HepG2 (cell line): ENCODE results near the gene RSBN1. TPM values are rescaled to one million over a fixed set of nuclear protein-coding genes. Genes with fewer than 3 reads are reported as not detected.

Experiments used
- ATAC-seq: fragments of 200-7000 bp; cut with Tn5 transposase; 3 replicates; pipeline ENCODE4 v1.9.1; 2020; ENCODE audit warnings: mild to moderate bottlenecking, moderate library complexity
- BruUV-seq: library from RNA; stranded (reverse); fragments of 400-500 nt; replicated peaks from 2 replicates; lab custom pipeline; 2021; lab: Mats Ljungman, UMichigan
- CTCF ChIA-PET: fragments of 300-600 bp; formaldehyde crosslinking; extraction: SDS; loops from one replicate; lab custom pipeline; 2021; ENCODE audit warnings: low total read pairs, inconsistent platforms, low intra/inter-chr PET ratio; lab: Yijun Ruan, JAX
- POLR2A ChIA-PET: fragments of 350-600 bp; sonication (Branson Sonifier 250); formaldehyde crosslinking; loops from one replicate; lab custom pipeline; 2020; ENCODE audit warnings: antibody characterized with exemption, inconsistent platforms; lab: Yijun Ruan, JAX
- DNase-seq: peaks from one replicate; pipeline ENCODE4 v3.0.0-alpha.2; 2015; ENCODE audit warnings: low spot score
- FAIRE-seq: peaks from 3 replicates; lab custom pipeline; 2011; peaks lifted over from hg19 to GRCh38; lab: Jason Lieb, UNC
- H2AFZ ChIP-seq: one replicate; pipeline ENCODE4 v1.6.1; 2011; ENCODE audit warnings: low read length, inconsistent platforms
- H3K27ac ChIP-seq: fragments of 300-600 bp; 3 replicates; pipeline ENCODE4 v1.8.0; 2011; ENCODE audit warnings: mixed run types, mild to moderate bottlenecking, mixed read lengths, low read length, inconsistent platforms; ENCODE audit not compliant: insufficient read depth; ENCODE audit errors: extremely low read length
- H3K27me3 ChIP-seq, 2 experiments: fragments of 200-600 bp in 1 of 2; 2 replicates in 1 of 2; 3 replicates in 1 of 2; pipeline versions ENCODE4 v1.6.0 to v1.8.0; 2011; ENCODE audit warnings: low read length in 2 of 2, mild to moderate bottlenecking in 2 of 2, moderate library complexity in 2 of 2, inconsistent platforms in 1 of 2; ENCODE audit not compliant: insufficient read depth in 2 of 2, control insufficient read depth in 1 of 2
- H3K36me3 ChIP-seq, 2 experiments: fragments of 200-600 bp in 1 of 2; replicated peaks in 1 of 2; 2 replicates in 1 of 2; 3 replicates in 1 of 2; pipeline versions ENCODE4 v1.5.1 to v1.8.0; 2011; ENCODE audit warnings: low read length in 2 of 2, inconsistent platforms in 1 of 2; ENCODE audit not compliant: insufficient read depth in 2 of 2, control insufficient read depth in 1 of 2
- H3K4me1 ChIP-seq: 2 replicates; pipeline ENCODE4 v1.5.1; 2012; ENCODE audit warnings: low read length, inconsistent platforms; ENCODE audit not compliant: insufficient read depth
- H3K4me2 ChIP-seq: 2 replicates; pipeline ENCODE4 v1.6.0; 2011; ENCODE audit warnings: low read depth, low read length, inconsistent platforms
- H3K4me3 ChIP-seq, 3 experiments: fragments of 200-600 bp in 1 of 3; sonication (generic), shearing (Covaris generic) in 1 of 3; replicated peaks in 1 of 3; 2 replicates each; pipeline ENCODE4 v1.5.1; 2011 to 2016; ENCODE audit warnings: low read length in 3 of 3, inconsistent platforms in 2 of 3, low read depth in 2 of 3, mild to moderate bottlenecking in 2 of 3, control low read depth in 1 of 3, mixed read lengths in 1 of 3; ENCODE audit not compliant: insufficient read depth in 1 of 3
- H3K79me2 ChIP-seq: one replicate; pipeline ENCODE4 v1.6.1; 2011; ENCODE audit warnings: low read length, inconsistent platforms; ENCODE audit not compliant: insufficient read depth
- H3K9ac ChIP-seq: 2 replicates; pipeline ENCODE4 v1.6.0; 2011; ENCODE audit warnings: mild to moderate bottlenecking, low read depth, low read length, inconsistent platforms; ENCODE audit not compliant: insufficient read depth
- H3K9me3 ChIP-seq: 2 replicates; pipeline ENCODE4 v1.5.1; 2012; ENCODE audit warnings: mild to moderate bottlenecking, low read length
- H4K20me1 ChIP-seq: 2 replicates; pipeline ENCODE4 v1.6.0; 2011; ENCODE audit warnings: inconsistent platforms, mild to moderate bottlenecking, low read length, moderate library complexity; ENCODE audit not compliant: insufficient read depth
- FIP1L1 ChIP-seq: fragments of 200-400 bp; formaldehyde crosslinking; IDR thresholded peaks from 2 replicates; pipeline ENCODE4 v1.6.1; 2018; ENCODE audit warnings: low read depth, mild to moderate bottlenecking, low read length, moderate library complexity, borderline replicate concordance; ENCODE audit not compliant: insufficient read depth
- GABPB1 ChIP-seq: IDR thresholded peaks from 2 replicates; pipeline ENCODE4 v1.6.1; 2016; ENCODE audit warnings: mild to moderate bottlenecking, missing genetic modification reagents, moderate library complexity, missing compliant biosample characterization
- KDM5B ChIP-seq: sonication (generic); formaldehyde crosslinking; IDR thresholded peaks from 2 replicates; pipeline ENCODE4 v1.4.0; 2020; ENCODE audit warnings: missing genetic modification reagents, mild to moderate bottlenecking, borderline replicate concordance
- RFX5 ChIP-seq: IDR thresholded peaks from 2 replicates; pipeline ENCODE4 v1.6.1; 2011; ENCODE audit warnings: low read depth, low read length, improper control_type of control experiment
- SCMH1 ChIP-seq: sonication (generic); formaldehyde crosslinking; IDR thresholded peaks from 2 replicates; pipeline ENCODE4 v1.9.0; 2021; ENCODE audit warnings: missing genetic modification reagents, mild to moderate bottlenecking, borderline replicate concordance
- TGIF2 ChIP-seq: IDR thresholded peaks from 2 replicates; pipeline ENCODE4 v1.6.1; 2016; ENCODE audit warnings: control low read depth, missing compliant biosample characterization
- in situ Hi-C: cut with HindIII; loops from 2 replicates; pipeline ENCODE4 v1.10.0; 2017; ENCODE audit warnings: low pct_unique_long_range_greater_than_20kb; ENCODE audit not compliant: extremely low pct_ligation_motif_present
- intact Hi-C: fragments of 100-400 bp; cut with micrococcal nuclease; formaldehyde crosslinking; loops from one replicate; pipeline ENCODE4 v1.10.0; 2022; ENCODE audit not compliant: unreplicated experiment
- polyA plus RNA-seq, 8 experiments: library from polyadenylated mRNA; depleted of rRNA in 3 of 8; stranded (reverse) in 7 of 8; unstranded in 1 of 8; fragments of >200 nt; fragmentation: Illumina TruSeq in 4 of 8; extraction: Trizol in 4 of 8; gene quantifications; 2 replicates each; pipeline versions ENCODE4 v1.2.1 to v1.2.3, GENCODE V29; 2011 to 2016; ENCODE audit warnings: low read depth in 4 of 8, missing spikeins in 1 of 8, mixed read lengths in 1 of 8; ENCODE audit not compliant: insufficient read depth in 1 of 8
- total RNA-seq, 5 experiments: library from RNA; depleted of rRNA; stranded (reverse); fragments of >200 nt; fragmentation: Illumina TruSeq; extraction: Trizol; gene quantifications; 2 replicates each; pipeline ENCODE4 v1.2.3, GENCODE V29; 2016; ENCODE audit warnings: low read depth in 1 of 5
- TF ChIP-seq, protein P1 (sequence below): IDR thresholded peaks from 2 replicates; pipeline ENCODE4 v1.6.1; 2016
- TF ChIP-seq, protein P2 (sequence below): sonication (generic); formaldehyde crosslinking; IDR thresholded peaks from 2 replicates; pipeline ENCODE4 v1.4.0; 2020; ENCODE audit warnings: missing genetic modification reagents

The RSBN1 gene
- total and polyA plus RNA-seq, 2 of the 13 experiments (the other 11 are each of a cell fraction or from before 2014, with no cell fraction given): 8.3 to 10.4 TPM

DNA sequence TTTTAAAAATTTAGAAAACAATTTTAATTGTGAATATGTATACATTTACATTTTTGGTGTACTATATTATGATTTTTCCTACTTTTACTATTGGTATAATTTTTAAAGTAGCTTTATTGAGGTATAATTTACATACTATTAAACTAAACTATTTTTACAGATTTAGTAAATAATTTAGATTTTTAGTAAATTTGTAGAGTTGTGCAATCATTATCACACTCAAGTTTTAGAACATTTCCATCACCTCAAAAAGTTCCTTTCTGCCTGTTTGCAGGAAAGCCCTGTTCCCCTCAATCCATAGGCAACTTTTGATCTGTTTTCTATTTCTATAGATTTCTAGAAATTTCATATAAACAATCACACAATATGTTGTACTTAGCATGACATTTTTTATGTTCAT lies 61.2 kb downstream of the RSBN1 start:
- Histone ChIP-seq H3K27ac (no peak overlapping the region), H4K20me1 (no peaks in the 10 kb centered on the region), H3K27me3 (no peaks in the 10 kb centered on the region), H3K4me1 (peaks cover 20% of the 10 kb centered on the region), H3K36me3 (peaks cover 2 to 6% of the 10 kb centered on the region in 2 experiments; a peak in 2 of 5 replicates), H3K4me3 (no peak overlapping the region), H3K79me2 (no peaks in the 10 kb centered on the region), H3K9me3 (no peaks in the 10 kb centered on the region), H3K4me2 (no peak overlapping the region), H2AFZ (no peak overlapping the region), H3K9ac (no peak overlapping the region)
- intact Hi-C loops (no loop called here), in situ Hi-C loops (no loop called here)
- TF ChIP-seq FIP1L1: no peak
- no peak for TF ChIP-seq KDM5B
- TF ChIP-seq, protein P1, sequence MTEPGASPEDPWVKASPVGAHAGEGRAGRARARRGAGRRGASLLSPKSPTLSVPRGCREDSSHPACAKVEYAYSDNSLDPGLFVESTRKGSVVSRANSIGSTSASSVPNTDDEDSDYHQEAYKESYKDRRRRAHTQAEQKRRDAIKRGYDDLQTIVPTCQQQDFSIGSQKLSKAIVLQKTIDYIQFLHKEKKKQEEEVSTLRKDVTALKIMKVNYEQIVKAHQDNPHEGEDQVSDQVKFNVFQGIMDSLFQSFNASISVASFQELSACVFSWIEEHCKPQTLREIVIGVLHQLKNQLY (CRISPR knock-in tag): no peak
- no peak for TF ChIP-seq TGIF2 (CRISPR knock-in tag)
- no peak for TF ChIP-seq RFX5
- TF ChIP-seq GABPB1 (CRISPR knock-in tag): no peak
- TF ChIP-seq, protein P2, sequence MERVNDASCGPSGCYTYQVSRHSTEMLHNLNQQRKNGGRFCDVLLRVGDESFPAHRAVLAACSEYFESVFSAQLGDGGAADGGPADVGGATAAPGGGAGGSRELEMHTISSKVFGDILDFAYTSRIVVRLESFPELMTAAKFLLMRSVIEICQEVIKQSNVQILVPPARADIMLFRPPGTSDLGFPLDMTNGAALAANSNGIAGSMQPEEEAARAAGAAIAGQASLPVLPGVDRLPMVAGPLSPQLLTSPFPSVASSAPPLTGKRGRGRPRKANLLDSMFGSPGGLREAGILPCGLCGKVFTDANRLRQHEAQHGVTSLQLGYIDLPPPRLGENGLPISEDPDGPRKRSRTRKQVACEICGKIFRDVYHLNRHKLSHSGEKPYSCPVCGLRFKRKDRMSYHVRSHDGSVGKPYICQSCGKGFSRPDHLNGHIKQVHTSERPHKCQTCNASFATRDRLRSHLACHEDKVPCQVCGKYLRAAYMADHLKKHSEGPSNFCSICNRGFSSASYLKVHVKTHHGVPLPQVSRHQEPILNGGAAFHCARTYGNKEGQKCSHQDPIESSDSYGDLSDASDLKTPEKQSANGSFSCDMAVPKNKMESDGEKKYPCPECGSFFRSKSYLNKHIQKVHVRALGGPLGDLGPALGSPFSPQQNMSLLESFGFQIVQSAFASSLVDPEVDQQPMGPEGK (CRISPR knock-in tag): no peak
- TF ChIP-seq SCMH1: no peak
- ChIA-PET POLR2A (no interaction called here), CTCF (no interaction called here)
- FAIRE-seq (no peak), ATAC-seq (no peak), DNase-seq (no peak)
- no TSS peak for BruUV-seq
